HFF-Myc (cell line): Measurements from ENCODE around the gene LRRTM4.

Experiments used
- DNase-seq: peaks from one replicate; pipeline ENCODE4 v3.0.0-alpha.2; 2011; ENCODE audit warnings: low read depth; ENCODE audit errors: extremely low read depth
- H3K4me3 ChIP-seq: replicated peaks from 2 replicates; pipeline ENCODE4 v1.5.1; 2011; ENCODE audit warnings: low read depth, mild to moderate bottlenecking, control low read depth, low read length
- TF ChIP-seq, protein P1 (sequence below): IDR thresholded peaks from 2 replicates; pipeline ENCODE4 v1.5.1; 2012; ENCODE audit warnings: mild to moderate bottlenecking, low read depth, low read length, control low read depth; ENCODE audit errors: missing control alignments

LRRTM4 gene

DNA sequence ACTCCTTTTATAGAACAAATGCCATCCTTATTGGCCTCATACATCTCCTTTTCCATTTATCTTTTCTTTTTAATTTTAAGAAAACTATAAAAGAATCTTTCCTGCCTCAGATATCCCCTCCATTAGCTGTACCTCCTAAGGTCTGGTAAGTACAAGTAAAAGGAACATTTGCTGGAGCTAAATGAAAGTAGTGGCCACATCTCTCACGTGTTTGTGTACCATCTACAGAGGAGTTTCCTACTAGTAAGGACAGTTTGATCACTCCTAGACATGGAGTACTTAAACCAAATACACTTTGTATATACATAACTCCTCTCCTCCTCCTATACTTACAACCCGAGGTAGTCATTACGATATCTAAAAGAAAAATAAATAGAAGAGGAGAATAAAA is 504.8 kb downstream of the LRRTM4 start:
- TF ChIP-seq, protein P1, sequence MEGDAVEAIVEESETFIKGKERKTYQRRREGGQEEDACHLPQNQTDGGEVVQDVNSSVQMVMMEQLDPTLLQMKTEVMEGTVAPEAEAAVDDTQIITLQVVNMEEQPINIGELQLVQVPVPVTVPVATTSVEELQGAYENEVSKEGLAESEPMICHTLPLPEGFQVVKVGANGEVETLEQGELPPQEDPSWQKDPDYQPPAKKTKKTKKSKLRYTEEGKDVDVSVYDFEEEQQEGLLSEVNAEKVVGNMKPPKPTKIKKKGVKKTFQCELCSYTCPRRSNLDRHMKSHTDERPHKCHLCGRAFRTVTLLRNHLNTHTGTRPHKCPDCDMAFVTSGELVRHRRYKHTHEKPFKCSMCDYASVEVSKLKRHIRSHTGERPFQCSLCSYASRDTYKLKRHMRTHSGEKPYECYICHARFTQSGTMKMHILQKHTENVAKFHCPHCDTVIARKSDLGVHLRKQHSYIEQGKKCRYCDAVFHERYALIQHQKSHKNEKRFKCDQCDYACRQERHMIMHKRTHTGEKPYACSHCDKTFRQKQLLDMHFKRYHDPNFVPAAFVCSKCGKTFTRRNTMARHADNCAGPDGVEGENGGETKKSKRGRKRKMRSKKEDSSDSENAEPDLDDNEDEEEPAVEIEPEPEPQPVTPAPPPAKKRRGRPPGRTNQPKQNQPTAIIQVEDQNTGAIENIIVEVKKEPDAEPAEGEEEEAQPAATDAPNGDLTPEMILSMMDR: no peak
- no peak overlapping the region for H3K4me3 ChIP-seq
- DNase-seq: no peak

DNA sequence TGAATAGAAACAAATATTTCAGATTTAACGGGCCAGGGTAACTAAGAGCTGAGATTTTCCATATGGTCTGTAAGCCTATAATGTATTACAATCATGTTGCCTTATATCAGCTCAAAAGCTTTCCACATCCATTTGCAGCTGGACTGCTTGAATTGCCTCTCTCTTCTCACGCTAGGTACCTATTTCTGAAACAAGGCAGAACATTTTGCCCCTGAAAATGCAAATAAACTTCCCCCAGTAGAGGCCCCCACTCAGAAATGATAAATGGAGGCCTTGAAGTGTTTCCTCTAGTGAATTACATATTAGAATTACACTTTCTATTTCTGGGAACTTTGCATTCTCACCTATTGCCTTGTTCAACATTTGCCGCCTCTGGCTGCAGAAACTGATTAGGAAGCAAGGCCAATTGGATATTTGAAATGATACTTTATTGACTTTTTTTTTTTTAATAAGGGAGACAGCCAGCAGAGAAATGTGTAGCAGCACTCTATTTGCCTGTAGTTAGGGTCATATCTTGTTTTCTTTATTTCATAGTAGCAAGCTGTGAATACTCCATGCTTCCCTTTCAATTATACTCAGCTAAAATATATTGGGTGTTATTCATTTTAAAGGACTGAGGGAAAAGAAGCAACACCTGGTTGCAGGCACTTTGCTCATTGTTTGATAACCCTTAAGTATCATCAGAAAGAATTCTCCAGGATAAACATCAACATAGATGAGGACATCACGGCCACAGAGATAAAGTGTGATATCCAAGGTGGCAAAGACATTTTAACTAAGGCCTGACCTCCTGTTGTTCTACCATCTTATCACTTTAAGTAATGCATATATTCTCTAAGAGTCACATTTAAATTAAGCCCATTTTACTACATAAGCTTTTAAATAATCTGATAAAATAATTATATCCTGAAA is 505.5 kb downstream of the LRRTM4 start:
- no peak overlapping the region for H3K4me3 ChIP-seq
- DNase-seq: no peak
- TF ChIP-seq, protein P1: no peak

DNA sequence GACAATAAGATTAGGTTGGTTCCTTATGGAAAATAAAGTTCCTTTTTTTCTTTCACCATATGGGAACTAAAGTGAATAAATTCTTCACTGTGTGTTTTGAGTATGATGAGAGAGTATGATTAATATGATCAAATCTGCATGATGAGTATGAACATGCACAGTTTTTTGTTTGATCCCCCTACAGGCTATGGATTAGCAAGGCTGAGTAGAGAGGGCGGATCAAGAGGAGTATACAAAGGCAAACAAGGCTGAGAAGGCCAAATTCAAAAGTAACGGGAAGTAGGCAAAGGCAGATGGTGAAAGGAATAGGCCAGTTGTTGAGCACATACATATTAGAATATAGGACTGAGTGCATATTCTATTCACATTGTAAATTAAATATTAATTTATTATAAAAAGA is 508.2 kb downstream of the LRRTM4 start:
- H3K4me3 ChIP-seq: no peak overlapping the region
- DNase-seq: no peak
- TF ChIP-seq, protein P1: no peak

DNA sequence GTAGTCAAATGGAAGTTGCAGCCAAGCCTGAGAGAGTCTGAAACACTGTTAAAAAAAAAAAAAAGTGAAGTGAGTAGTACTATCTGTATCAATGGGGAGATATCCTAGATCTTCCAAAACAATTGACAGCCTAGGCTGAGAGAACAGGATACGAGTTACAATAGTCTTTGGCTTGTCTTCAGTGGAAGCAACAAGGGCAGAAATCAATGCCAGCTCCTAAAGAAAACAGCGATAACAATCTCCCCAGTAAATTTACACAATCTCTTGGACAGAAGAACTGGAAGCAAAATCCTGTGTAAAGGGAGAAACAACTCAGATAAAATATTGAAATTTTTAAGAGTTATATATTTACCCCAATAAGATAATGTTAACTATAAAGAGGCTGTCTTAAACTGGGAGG is 508.7 kb downstream of the LRRTM4 start:
- H3K4me3 ChIP-seq: no peak overlapping the region
- DNase-seq: no peak
- TF ChIP-seq, protein P1: no peak

DNA sequence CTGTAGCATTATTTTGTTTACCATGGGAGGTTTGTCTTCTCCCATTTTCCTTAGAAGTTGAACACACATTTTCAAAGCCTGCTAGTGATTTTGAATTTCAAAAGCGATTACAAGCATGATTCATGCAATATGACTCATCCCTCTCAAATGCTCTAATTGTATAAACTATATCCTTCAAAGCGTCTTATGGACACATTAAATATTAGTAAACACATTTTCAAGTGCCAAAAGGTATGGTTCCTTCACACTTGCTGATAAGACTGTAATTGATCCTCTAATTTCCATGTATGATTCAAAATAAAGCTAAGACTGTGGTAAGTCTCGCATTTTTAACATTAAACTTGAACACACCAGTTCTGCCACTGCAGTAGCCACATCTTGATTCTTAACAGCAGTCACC is 512.9 kb downstream of the LRRTM4 start:
- DNase-seq: no peak
- H3K4me3 ChIP-seq: no peak overlapping the region
- TF ChIP-seq, protein P1: no peak

DNA sequence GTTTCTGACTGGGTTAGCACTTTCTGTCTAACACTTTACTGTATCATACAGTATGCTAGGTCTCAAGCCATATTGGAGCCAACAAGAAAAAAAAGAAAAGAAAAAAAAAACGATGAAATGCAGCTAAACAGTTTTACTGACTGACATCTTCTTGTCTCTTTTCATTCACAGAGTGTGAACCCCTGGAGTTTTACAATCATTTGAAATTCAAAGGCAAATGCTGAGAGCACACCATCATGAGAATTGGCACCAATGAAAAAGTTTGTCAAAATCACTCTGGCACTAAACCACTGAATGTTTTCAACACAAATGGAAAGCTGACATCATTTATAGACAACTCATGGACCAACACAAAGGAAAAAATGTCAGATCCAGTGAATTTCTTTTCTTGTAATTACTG is 513.3 kb downstream of the LRRTM4 start:
- no peak for DNase-seq
- TF ChIP-seq, protein P1: no peak

More for the DNA sequence above, 513.3 kb downstream of the LRRTM4 start:
- no peak overlapping the region for H3K4me3 ChIP-seq
